ENCODE data around the gene AGRN.
A peak's percentile ranks its signal among the peaks of the same experiment; 100 is the strongest.
"Not testable (repeated sequence)": the region's sequence is repeated elsewhere in the genome, so short reads cannot be mapped to it uniquely, and the experiment has no call there.

The AGRN gene

DNA sequence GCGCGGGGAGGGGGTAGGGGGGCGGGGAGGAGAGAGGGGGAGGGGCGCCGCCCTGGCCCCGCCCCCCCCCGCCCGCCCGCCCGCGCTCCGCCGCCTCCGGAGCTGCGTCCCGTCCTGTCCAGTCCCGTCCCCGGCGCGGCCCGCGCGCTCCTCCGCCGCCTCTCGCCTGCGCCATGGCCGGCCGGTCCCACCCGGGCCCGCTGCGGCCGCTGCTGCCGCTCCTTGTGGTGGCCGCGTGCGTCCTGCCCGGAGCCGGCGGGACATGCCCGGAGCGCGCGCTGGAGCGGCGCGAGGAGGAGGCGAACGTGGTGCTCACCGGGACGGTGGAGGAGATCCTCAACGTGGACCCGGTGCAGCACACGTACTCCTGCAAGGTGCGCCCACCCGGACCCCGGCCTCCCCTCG lies at the start of gene AGRN:
Gene AGRN, plus strand, starts transcription at position 121 of the 405 bp plus-strand sequence. Its CDS starts 53 bp downstream, at position 174.
- no peak for DNase-seq

DNA sequence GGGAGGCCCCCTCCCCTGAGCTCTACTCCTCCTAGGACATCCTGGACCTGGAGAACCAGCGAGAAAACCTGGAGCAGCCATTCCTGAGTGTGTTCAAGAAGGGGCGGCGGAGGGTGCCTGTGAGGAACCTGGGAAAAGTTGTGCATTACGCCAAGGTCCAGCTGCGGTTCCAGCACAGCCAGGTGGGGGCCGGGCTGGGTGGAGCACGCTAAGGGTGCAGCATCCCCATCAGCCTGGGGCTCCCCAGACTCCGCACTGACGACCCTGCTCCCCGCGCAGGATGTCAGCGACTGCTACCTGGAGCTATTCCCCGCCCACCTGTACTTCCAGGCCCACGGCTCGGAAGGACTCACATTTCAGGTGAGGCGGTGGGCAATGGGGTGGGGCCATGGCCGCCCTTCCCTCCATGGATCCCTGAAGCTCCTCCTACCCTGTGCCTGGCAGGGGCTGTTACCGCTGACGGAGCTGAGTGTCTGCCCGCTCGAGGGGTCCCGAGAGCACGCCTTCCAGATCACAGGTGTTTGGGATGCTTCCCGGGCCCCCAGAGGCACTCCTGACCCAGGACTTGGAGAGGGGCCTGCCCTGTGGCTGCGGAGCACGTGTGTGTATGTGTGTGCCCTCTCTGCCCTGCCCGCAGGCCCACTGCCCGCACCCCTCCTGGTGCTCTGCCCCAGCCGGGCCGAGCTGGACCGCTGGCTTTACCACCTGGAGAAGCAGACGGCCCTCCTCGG lies 49.5 kb upstream of the AGRN start:
- DNase-seq: peak; percentile 7

DNA sequence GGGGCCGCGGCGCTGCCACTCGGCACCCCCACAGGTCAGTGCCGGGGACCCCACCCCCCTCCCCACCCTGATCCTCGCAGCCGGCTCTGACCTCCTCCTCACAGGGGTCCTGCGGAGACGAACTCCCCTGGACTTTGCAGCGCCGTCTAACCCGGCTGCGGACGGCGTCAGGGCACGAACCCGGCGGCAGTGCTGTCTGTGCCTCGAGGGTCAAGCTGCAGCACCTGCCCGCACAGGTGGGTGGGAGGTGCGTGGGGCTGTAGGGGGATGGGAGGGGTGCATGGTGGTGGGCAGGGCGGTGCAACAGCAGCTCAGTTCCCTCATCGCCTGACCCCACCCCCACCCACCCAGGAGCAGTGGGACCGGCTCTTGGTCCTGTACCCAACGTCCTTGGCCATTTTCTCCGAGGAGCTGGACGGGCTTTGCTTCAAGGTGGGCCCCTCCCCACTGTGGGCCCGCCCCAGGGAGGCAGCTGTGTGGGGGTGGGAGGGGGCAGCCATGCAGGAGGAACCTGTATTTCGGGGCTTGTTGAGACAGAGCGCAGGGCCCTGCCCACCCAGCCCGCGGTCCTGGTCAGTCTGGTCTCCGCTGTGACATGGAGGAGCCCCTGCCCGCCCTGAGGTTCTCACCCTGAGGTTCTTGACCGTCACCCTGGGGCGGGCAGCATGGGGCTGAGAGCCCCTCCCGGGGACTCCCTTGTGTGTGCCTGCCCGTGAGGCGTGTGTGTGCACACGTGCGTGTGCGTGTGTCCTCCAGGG lies 48.8 kb upstream of the AGRN start:
- no peak for DNase-seq

DNA sequence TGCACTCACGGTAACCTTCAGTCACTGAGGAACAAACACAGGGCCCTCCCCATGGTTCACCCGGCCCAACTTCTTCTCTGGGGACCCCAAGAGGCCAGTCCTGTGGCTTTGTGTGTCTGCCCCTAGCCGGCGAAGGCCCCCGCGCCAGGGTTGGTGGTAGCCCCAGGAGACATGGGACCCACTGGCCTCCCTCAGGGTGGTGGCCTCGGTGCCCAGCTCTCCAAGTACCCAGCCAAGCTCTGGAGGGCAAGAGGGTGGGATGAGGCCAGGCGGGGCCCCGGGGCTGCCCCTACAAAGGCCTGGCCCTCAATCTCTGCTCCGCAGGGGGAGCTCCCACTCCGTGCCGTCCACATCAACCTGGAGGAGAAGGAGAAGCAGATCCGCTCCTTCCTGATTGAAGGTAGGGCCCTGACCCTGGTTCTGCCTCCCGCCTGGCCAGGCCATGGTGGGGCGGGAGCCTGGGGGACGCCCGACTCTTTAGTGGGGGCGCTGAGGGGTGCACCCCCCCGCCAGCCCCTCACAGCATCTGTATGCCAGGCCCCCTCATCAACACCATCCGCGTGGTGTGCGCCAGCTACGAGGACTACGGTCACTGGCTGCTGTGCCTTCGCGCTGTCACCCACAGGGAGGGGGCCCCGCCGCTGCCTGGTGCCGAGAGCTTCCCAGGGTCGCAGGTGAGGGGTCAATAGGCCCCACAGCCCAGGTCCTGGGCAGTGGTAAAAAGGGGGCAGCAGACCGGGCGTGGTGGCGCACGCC lies 48.0 kb upstream of the AGRN start:
- no peak for DNase-seq

DNA sequence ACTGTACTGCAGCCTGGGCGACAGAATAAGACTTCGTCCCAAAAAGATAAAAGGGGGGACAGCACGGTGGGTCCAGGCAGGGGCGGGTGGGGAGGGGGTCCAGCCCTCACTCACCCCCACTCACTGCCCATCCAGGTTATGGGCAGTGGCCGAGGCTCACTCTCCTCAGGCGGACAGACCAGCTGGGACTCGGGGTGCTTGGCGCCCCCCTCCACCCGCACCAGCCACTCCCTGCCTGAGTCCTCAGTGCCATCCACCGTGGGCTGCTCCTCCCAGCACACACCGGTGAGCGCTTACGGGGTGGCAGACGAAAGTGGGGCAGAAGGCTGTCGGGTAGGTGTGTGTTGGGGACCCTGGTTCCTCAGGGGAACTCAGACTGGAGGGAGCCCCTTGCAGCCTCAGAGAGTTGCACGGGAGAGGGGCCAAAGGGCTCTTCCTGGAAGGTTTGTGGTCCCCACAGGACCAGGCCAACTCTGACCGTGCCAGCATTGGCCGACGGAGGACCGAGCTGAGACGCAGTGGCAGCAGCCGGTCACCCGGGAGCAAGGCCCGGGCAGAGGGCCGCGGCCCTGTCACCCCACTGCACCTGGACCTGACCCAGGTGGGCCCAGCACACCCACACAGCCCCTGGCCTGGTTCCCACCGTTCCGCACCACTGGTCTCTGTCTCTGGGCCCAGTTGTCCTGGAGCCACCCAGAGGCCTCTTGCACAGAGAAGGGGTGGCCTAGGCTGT lies 47.0 kb upstream of the AGRN start:
- no peak for DNase-seq

DNA sequence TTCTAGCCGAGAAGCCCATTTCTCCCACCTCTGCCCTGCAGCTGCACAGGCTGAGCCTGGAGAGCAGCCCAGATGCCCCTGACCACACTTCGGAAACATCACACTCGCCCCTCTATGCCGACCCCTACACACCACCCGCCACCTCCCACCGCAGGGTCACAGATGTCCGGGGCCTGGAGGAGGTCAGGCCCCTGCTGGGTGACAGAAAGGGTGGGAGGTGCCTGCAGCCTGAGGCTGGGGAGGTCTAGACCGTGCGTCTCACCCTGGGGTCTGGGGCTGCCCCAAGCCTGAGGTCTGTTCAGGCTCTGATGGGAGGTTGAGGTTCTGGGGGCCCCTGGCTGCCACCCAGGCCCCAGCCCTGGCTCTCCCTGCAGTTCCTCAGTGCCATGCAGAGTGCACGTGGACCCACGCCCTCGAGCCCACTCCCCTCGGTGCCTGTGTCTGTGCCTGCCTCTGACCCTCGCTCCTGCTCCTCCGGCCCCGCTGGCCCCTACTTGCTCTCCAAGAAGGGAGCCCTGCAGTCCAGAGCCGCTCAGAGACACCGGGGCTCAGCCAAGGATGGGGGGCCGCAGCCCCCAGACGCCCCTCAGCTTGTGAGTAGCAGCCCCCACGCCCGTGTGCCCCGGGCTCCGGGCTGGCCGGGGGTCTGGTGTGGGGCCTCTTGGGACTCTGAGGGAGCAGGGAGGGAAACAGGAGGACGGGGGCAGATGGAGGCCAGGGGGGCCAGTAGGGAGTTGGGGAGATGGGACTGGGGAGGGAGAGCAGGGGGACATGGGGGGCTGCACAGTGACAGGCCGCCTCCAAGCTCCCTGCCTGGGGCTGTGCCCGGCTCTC lies 46.2 kb upstream of the AGRN start:
- DNase-seq: no peak

DNA sequence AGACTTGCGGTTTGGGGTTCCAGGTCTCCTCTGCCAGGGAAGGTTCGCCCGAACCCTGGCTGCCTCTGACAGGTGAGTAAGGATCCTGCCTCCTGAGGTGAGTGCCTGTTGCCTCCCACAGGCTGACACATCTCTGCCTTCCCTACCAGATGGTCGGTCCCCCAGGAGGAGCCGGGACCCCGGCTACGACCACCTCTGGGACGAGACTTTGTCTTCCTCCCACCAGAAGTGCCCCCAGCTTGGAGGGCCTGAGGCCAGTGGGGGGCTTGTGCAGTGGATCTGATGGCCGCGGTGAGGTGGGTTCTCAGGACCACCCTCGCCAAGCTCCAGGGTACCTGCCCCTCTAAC lies 45.7 kb upstream of the AGRN start:
- no peak for DNase-seq

DNA sequence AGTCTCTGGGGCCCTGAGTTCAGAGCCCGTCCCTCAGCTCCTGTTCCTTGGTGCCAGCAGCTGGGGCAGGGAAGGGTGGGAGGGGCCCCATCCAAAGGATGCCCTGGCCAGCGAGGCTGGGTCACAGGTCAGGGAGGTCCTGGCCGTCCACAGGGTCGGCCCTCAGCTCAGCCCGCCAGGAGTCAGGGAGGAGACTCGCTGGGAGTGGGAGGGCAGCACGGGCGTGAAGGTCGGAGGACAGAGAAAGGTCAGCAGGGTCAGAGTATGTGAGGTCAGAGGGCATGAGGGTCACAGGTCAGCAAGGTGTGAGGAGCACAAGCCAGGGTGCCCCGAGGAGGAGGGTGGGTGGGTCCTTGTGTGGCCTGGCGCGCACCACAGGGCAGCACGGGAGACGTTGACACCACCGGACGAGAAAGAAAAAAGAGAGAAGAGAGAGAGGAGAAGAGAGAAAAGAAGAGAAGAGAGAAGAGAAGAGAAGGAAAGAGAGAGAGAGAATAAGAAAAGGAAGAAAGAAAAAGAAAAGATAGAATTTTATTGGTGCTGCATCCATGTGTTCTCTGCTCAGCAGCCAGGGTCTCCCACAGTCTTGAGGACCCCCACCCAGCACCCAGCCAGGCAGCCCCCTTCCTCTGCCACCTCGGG lies 45.1 kb upstream of the AGRN start:
- no peak for DNase-seq

DNA sequence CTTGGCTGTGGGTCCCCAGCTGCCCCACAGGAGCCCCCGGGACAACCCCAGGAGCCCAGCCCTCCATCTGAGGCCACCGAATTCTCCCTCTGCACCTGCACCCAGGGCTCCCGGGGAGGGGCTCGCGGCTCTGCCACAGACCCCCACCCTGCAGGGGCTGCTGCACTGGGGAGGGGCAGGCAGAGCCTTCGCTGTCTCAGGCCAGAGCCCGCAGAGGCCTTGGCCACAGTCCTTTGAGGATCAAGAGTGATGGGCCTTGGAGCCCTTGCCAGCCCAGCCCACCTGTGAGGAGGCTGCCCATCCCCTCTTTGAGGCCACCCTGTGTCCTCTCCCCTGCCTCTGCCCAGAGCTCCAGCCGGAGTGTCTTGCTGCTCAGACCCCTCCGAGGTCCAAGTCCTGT lies 44.6 kb upstream of the AGRN start:
- DNase-seq: no peak

DNA sequence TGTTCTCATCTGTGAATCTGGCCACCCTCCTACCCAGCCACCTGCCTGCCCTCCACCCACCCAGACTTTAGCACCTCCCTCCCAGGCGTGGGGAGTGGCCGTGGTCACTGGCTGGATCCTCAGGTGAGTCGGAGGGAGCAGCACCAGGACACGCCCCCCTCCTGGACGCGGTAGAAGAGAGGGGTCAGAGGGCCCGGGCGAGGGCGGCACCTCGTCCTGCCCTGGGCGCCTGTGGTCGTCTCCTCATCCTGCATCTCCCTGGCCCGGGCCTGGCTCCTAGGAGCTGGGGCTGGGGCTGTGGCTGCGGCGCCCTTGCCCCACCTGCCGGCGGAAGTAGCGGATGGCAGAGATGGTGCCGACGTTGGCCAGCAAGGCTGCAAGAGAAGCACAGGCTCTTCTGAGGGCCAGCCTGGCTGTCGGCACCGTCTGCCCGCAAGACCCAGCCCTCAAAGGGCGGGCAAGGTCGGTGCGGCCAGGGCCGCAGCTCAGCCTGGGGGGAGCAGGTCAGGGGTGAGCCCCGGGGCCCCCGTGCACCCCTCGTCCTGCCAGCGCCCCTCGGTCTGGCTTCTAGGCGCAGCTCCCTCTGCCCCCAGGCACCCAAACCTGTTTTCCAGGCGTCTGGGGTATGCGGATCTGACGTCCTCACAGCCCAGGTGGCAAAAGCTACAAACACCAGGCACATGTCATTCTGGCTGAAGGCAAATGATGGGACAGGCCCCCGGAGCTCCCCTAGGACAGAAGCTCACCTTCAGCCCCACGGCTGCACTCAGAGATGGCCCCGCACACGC lies 43.8 kb upstream of the AGRN start:
- DNase-seq: peak; percentile 62

DNA sequence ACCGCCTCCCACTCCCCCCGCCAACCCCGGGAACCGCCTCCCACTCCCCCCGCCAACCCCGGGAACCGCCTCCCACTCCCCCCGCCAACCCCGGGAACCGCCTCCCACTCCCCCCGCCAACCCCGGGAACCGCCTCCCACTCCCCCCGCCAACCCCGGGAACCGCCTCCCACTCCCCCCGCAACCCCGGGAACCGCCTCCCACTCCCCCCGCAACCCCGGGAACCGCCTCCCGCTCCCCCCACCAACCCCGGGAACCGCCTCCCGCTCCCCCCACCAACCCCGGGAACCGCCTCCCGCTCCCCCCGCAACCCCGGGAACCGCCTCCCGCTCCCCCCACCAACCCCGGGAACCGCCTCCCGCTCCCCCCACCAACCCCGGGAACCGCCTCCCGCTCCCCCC lies 43.1 kb upstream of the AGRN start:
- not testable (repeated sequence) for DNase-seq

DNA sequence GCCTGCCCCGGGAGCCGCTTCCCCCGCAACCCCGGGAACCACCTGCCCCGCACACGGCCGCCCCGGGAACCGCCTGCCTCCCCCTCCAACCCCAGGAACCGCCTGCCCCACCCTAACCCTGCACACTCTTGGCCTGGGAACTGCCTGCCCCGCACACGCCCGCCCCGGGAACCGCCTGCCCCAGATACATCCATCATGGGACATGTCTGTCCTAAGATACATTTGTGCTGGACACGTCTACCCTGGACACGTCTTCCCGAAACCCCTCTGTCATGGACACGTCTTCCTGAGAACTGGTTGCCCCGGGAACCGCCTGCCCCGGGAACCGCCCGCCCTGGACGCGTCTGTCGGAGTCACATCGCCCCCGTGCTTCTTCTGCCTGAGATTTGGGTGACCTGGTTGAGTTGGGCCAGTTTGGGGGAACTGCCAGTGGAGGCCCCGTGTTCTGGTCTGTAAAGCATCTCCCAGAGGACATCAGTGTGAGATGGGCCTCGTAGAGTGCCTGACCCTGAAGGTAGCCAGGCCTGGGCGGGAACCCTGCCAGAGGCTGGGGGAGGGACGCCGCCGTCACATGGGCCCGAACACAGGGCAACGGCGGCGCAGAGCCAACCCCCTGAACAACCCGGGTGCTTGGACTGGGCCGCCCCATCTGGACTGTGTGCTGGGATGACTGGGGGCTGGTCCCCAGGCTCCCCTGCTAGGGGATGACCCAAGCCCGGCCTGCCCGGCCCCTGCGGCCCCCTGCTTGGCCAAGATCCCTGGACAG lies 41.7 kb upstream of the AGRN start:
- no peak for DNase-seq

DNA sequence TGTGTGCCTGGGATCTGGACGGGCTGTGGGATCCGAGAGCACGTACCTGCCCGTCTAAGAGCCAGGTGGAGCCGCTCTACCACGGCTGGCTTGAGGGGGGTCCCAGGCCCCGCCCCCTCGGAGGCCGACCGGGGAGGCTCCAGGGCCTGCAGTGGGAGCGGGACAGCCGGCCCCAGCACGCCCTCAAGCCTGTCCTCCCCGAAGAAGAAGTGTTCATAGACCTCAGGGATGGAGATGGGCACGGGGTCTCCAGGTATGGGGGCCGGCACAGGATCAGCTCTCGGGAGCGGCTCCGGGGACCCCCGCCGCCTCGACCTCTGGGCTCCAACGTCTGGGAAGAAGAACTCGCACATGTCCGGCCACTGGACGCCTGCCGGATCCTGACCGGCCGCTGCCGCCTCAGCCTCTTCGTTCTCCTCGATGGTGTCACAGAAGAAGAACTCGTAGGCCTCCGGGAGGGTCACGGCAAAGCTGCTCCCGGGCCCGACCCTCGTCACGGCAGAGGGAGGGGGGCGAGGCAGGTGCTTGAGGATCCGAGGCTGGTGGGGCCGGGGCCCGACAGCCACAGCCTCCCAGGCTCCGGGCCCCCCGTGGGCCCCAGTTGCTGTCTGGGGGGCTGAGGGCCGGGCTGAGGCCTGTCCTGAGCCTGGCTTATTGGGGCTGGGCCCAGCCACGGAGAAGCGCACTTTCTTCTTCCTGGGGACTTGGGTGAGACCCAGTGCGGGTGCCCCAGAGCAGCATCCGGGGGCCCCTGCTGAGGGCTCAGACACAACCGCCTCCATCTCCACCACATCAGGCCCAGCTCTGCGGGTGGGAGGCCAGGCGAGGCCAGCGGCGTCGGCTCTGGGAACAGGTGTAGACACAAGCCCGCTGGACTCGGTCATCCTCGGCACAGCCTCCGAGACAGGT lies 40.8 kb upstream of the AGRN start:
- no peak for DNase-seq

DNA sequence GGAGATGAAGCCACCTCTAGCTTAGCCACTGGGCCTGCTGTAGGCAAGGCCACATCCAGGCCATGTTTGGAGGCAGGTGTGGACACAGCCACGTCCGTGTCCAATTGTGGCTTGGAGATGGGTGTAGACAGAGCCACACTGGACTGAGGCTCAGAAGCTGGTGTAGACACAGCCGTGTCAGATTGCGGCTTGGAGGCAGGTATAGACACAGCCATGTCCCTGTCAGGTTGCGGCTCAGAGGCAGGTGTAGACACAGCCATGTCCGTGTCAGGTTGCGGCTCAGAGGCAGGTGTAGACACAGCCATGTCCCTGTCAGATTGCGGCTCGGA lies 40.2 kb upstream of the AGRN start:
- no peak for DNase-seq

DNA sequence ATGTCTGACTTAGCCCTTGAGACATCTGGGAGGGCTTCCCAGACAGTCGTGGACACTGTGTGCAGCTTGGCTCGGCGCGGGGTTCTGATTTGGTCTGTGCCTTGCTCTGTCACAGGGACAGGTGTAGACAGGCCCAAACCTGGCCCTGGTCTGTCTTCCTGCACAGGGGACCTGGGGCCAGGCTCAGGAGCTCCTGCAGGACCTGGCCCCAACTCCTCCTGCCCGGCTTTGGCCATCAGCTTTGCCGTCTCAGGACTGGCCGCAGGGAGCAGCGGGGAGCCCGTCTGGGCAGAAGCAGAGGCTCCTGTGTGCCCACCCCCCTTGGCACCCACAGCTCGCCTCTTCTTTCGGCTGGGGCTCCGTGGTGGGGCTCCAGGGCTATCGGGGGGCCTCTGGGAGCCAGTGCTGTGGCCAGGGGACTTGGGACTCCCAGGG lies 39.8 kb upstream of the AGRN start:
- DNase-seq: no peak

DNA sequence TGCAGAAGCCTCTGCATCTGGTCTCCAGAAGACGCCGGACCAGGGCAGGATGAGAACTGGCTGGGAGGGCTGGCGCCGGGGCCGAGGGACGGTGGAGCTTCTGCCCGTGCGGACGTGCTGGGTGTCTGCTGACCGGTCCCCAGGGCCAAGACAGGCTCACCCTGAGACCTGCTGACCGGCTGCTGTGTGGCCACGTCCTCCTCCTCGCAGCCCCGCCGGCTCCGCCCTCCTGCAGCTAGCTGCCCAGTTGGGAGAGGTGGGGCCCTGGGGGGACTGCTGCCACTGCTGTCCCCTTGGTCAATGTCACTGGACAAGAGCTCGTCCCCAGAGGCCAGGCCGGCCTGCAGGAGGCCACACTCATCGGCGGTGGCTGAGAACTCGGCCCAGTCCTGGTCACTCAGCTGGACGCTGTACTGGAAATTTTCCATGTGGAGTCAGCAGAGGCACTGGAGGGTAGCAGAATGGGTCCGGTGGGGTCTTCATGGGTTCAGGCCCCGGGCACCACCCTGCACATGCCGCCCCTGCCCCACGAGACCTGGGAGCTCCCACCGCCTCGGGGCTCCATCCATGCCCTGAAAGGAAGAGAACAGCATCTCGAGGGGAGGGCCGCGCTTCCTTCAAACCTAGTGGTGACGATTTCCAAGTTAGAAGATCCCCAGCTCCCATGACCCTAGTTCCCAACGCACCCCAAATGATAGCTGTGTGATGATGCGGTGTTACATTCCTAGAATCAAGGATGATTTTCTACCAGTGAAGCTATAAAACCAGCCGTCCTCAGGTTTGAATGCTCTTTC lies 39.1 kb upstream of the AGRN start:
- no peak for DNase-seq

DNA sequence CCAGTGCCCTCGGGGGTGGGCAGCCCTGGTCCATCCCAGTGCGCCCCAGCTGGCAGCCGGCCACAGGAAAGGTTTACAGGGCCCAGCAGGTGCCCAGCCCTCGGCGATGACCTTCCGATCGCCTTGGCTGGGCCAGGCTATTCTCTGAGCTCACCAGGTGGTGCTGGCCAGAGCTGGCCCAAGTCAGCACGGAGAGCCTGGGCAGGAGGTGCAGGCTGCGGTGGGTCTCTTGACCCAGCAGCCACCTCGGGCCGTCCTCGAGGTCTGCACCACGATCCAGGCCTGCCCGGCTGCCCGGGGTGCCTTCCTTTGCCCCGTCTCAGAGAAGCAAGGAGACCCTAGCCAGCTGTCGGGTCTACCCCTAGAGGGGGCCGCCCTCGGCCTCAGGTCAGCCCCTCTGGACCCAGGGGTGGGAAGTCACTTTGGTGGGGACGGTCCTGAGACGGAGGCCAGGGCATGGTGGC lies 38.4 kb upstream of the AGRN start:
- no peak for DNase-seq

DNA sequence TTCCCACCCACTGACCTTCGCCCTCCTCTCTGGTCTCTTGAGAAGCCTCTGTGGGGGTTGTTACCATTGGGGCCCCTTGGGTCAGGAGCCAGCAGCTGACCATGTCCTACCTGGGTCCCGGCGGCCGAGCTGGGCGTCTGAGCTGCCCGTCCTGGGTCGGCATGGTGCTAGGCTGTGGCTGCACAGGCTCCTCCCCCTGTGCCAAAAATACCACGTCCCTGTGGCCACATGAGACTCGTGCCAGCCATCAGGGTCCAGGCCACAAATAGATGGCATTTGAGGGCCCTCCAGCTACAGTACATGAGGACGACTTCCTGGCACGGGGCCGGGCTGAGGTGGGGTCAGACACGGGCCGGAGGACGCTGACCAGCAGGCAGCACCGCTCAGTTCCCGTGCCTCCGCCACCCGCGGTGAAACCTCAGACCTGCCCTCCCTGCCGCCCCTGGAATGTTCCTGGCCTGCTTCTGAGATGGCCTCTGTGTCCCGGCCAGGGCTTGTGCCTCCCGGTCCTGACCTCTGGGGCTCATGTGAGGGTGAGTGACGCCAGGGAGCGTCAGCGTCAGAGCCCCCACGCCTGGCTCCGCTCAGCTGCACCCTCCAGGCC lies 37.9 kb upstream of the AGRN start, which contains the start of gene PERM1:
Gene PERM1, minus strand, starts transcription at position 139 of the 604 bp plus-strand sequence. CDS start 1,064 bp downstream, outside the sequence.
- no peak for DNase-seq
